Measurements from ENCODE around the gene PPM1J. TPM values are rescaled to one million over a fixed set of nuclear protein-coding genes. Genes with fewer than 3 reads are reported as not detected.
"Not testable (repeated sequence)": the region's sequence is repeated elsewhere in the genome, so short reads cannot be mapped to it uniquely, and the experiment has no call there.

Gene PPM1J
- total RNA-seq, 1 experiment from 2014 or later = 19.3 TPM

GRCh38 chr1:112729909-112730308, 14.8 kb upstream of the PPM1J start:
- POLR2A ChIA-PET = no interaction called here
- no peak for ATAC-seq
- Mint-ChIP-seq H3K27me3 (ENCODE audit: low read depth) (peaks cover 34% of the 10 kb centered on the region), H3K9me3 (no peaks in the 10 kb centered on the region), H3K4me1 (peaks cover 6% of the 10 kb centered on the region; the same call in 1 of the 2 replicates), H3K27ac (no peak overlapping the region), H3K4me3 (no peak overlapping the region), H3K36me3 (0 out of 2 replicates have a peak, but pooled peaks cover 3% of the 10 kb centered on the region)
- DNase-seq (ENCODE audit: low spot score) = no peak
- no peak for TF ChIP-seq CTCF (IDR thresholded peaks at IDR 0.05)
- TF ChIP-seq NR1H2 (CRISPR knock-in tag; IDR thresholded peaks at IDR 0.05) = no peak
- TF ChIP-seq, protein P1, sequence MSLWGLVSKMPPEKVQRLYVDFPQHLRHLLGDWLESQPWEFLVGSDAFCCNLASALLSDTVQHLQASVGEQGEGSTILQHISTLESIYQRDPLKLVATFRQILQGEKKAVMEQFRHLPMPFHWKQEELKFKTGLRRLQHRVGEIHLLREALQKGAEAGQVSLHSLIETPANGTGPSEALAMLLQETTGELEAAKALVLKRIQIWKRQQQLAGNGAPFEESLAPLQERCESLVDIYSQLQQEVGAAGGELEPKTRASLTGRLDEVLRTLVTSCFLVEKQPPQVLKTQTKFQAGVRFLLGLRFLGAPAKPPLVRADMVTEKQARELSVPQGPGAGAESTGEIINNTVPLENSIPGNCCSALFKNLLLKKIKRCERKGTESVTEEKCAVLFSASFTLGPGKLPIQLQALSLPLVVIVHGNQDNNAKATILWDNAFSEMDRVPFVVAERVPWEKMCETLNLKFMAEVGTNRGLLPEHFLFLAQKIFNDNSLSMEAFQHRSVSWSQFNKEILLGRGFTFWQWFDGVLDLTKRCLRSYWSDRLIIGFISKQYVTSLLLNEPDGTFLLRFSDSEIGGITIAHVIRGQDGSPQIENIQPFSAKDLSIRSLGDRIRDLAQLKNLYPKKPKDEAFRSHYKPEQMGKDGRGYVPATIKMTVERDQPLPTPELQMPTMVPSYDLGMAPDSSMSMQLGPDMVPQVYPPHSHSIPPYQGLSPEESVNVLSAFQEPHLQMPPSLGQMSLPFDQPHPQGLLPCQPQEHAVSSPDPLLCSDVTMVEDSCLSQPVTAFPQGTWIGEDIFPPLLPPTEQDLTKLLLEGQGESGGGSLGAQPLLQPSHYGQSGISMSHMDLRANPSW (CRISPR knock-in tag; conservative IDR thresholded peaks at IDR 0.05; ENCODE audit: low read depth) = no peak
- TF ChIP-seq ATF3 (CRISPR knock-in tag; conservative IDR thresholded peaks at IDR 0.05) = no peak
- TF ChIP-seq TEAD1 (CRISPR knock-in tag; IDR thresholded peaks at IDR 0.05) = no peak
- no peak for TF ChIP-seq MYBL2 (CRISPR knock-in tag; IDR thresholded peaks at IDR 0.05)
- TF ChIP-seq, protein P2, sequence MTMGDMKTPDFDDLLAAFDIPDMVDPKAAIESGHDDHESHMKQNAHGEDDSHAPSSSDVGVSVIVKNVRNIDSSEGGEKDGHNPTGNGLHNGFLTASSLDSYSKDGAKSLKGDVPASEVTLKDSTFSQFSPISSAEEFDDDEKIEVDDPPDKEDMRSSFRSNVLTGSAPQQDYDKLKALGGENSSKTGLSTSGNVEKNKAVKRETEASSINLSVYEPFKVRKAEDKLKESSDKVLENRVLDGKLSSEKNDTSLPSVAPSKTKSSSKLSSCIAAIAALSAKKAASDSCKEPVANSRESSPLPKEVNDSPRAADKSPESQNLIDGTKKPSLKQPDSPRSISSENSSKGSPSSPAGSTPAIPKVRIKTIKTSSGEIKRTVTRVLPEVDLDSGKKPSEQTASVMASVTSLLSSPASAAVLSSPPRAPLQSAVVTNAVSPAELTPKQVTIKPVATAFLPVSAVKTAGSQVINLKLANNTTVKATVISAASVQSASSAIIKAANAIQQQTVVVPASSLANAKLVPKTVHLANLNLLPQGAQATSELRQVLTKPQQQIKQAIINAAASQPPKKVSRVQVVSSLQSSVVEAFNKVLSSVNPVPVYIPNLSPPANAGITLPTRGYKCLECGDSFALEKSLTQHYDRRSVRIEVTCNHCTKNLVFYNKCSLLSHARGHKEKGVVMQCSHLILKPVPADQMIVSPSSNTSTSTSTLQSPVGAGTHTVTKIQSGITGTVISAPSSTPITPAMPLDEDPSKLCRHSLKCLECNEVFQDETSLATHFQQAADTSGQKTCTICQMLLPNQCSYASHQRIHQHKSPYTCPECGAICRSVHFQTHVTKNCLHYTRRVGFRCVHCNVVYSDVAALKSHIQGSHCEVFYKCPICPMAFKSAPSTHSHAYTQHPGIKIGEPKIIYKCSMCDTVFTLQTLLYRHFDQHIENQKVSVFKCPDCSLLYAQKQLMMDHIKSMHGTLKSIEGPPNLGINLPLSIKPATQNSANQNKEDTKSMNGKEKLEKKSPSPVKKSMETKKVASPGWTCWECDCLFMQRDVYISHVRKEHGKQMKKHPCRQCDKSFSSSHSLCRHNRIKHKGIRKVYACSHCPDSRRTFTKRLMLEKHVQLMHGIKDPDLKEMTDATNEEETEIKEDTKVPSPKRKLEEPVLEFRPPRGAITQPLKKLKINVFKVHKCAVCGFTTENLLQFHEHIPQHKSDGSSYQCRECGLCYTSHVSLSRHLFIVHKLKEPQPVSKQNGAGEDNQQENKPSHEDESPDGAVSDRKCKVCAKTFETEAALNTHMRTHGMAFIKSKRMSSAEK (CRISPR knock-in tag; IDR thresholded peaks at IDR 0.05; ENCODE audit: borderline replicate concordance) = no peak
- no peak for TF ChIP-seq TEAD4 (CRISPR knock-in tag; IDR thresholded peaks at IDR 0.05)
- CTCF ChIA-PET = interaction anchor here (0.6 to 1.7 kb wide), 6 partner anchors 11 to 854 kb away, joined by 3 to 6 read pairs (median 3); partner anchors contain the start of gene PPM1J

- POLR2A ChIA-PET = not testable (repeated sequence)
Observed at GRCh38 chr1:112729011-112729410, 13.9 kb upstream of the PPM1J start.

DNA sequence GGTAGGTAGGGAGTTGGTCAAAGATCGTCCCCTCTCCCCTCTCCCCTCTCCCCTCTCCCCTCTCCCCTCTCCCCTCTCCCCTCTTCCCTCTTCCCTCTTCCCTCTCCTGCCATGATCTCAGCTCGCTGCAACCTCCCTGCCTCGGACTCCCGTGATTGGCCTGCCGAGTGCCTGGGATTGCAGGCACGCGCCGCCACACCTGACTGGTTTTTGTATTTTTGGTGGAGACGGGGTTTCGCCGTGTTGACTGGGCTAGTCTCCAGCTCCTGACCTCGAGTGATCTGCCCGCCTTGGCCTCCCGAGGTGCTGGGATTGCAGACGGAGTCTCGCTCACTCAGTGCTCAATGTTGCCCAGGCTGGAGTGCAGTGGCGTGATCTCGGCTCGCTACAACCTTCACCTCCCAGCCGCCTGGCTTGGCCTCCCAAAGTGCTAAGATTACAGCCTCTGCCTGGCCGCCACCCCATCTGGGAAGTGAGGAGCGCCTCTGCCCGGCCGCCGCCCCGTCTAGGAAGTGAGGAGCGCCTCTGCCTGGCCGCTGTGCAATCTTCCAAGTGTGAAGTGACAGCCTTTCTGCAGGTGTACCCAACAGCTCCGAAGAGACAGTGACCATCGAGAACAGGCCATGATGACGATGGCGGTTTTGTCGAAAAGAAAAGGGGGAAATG, 13.3 kb upstream of the PPM1J start:
- H3K27ac Mint-ChIP-seq; H3K4me1 Mint-ChIP-seq; H3K4me3 Mint-ChIP-seq; H3K9me3 Mint-ChIP-seq; H3K36me3 Mint-ChIP-seq; POLR2A ChIA-PET; ATAC-seq; DNase-seq (ENCODE audit: low spot score): not testable (repeated sequence)
- peaks cover 33% of the 10 kb centered on the region for H3K27me3 Mint-ChIP-seq (ENCODE audit: low read depth)
- CTCF ChIA-PET = interaction anchor here (0.6 to 1.4 kb wide), 3 partner anchors 9 to 130 kb away, joined by 3 to 6 read pairs (median 3); partner anchors contain the start of gene PPM1J

More at GRCh38 chr1:112729011-112729410, 13.9 kb upstream of the PPM1J start:
- H3K27ac Mint-ChIP-seq; H3K9me3 Mint-ChIP-seq; H3K4me3 Mint-ChIP-seq; ATAC-seq; H3K4me1 Mint-ChIP-seq; DNase-seq (ENCODE audit: low spot score); H3K36me3 Mint-ChIP-seq: not testable (repeated sequence)
- CTCF ChIA-PET = interaction anchor here (0.7 to 1.4 kb wide), 3 partner anchors 13 to 165 kb away, joined by 3 to 6 read pairs (median 4); partner anchors contain the start of gene PPM1J
- H3K27me3 Mint-ChIP-seq (ENCODE audit: low read depth) = peaks cover 33% of the 10 kb centered on the region
